B cell (primary cell): Measurements from ENCODE around the gene OIT3. TPM values are rescaled to one million over a fixed set of nuclear protein-coding genes. Genes with fewer than 3 reads are reported as not detected.

Experiments
- ATAC-seq: fragments of 200-7000 bp; cut with Tn5 transposase; one replicate; pipeline ENCODE4 v1.10.0; 2021; ENCODE audit warnings: low read depth, mild to moderate bottlenecking, moderate number of reproducible peaks, moderate library complexity
- CTCF ChIA-PET: fragments of 350-600 bp; sonication (Branson Sonifier 250); formaldehyde crosslinking; loops from one replicate; lab custom pipeline; 2021; ENCODE audit warnings: antibody characterized with exemption, inconsistent platforms; lab: Charles Lee
- POLR2A ChIA-PET: fragments of 350-600 bp; sonication (Branson Sonifier 250); formaldehyde crosslinking; loops from one replicate; lab custom pipeline; 2021; ENCODE audit warnings: antibody characterized with exemption; lab: Charles Lee
- DNase-seq: peaks from one replicate; pipeline ENCODE4 v3.0.0; 2013
- H2AFZ ChIP-seq: 2 replicates; pipeline ENCODE4 v1.6.1; 2012; ENCODE audit warnings: mild to moderate bottlenecking, low read depth, low read length; ENCODE audit not compliant: insufficient read depth, poor library complexity, severe bottlenecking
- H3K27ac ChIP-seq, 2 donors: 1 replicate in 1 of 2; 2 replicates in 1 of 2; pipeline ENCODE4 v1.5.1; 2012 to 2013; ENCODE audit warnings: low read length in 2 of 2, mild to moderate bottlenecking in 2 of 2, moderate library complexity in 1 of 2
- H3K27me3 ChIP-seq, 4 experiments: fragments of 200-600 bp in 1 of 4; sonication (generic) in 1 of 4; replicated peaks in 1 of 4; 1 replicate in 2 of 4; 2 replicates in 2 of 4; pipeline versions ENCODE4 v1.6.1 to v1.7.0; 2013 to 2016; ENCODE audit warnings: low read length in 3 of 4, mild to moderate bottlenecking in 2 of 4, mixed read lengths in 1 of 4, moderate library complexity in 1 of 4; ENCODE audit not compliant: insufficient read depth in 4 of 4, control insufficient read depth in 3 of 4; ENCODE audit errors: control extremely low read depth in 1 of 4
- H3K36me3 ChIP-seq, 2 experiments: replicated peaks in 1 of 2; 1 replicate in 1 of 2; 2 replicates in 1 of 2; pipeline versions ENCODE4 v1.6.1 to v1.7.1; 2013; ENCODE audit warnings: low read length in 1 of 2; ENCODE audit not compliant: insufficient read depth in 2 of 2, control insufficient read depth in 1 of 2; ENCODE audit errors: control extremely low read depth in 1 of 2, extremely low read depth in 1 of 2
- H3K4me1 ChIP-seq, 2 donors: fragments of 200-600 bp in 1 of 2; sonication (generic) in 1 of 2; 1 replicate in 1 of 2; 2 replicates in 1 of 2; pipeline versions ENCODE4 v1.5.1 to v1.6.1; 2013 to 2017; ENCODE audit warnings: low read length in 2 of 2; ENCODE audit not compliant: control insufficient read depth in 2 of 2, insufficient read depth in 2 of 2
- H3K4me2 ChIP-seq: replicated peaks from 2 replicates; pipeline ENCODE3; 2012; ENCODE audit warnings: mild to moderate bottlenecking, low read depth, low read length; ENCODE audit not compliant: poor library complexity, severe bottlenecking
- H3K4me3 ChIP-seq, 5 experiments: fragments of 200-600 bp in 1 of 5; sonication (generic) in 1 of 5; 1 replicate in 3 of 5; 2 replicates in 2 of 5; pipeline versions ENCODE4 v1.5.1 to v1.7.0; 2011 to 2016; ENCODE audit warnings: low read length in 4 of 5, mild to moderate bottlenecking in 4 of 5, low read depth in 2 of 5, control low read depth in 1 of 5, moderate library complexity in 1 of 5; ENCODE audit not compliant: insufficient read depth in 1 of 5; ENCODE audit errors: control extremely low read depth in 1 of 5, extremely low read depth in 1 of 5
- H3K79me2 ChIP-seq: fragments of 200-600 bp; sonication (generic); one replicate; pipeline ENCODE4 v1.6.0; 2016; ENCODE audit warnings: low read length; ENCODE audit not compliant: control insufficient read depth, insufficient read depth
- H3K9ac ChIP-seq: fragments of 200-600 bp; sonication (generic); 2 replicates; pipeline ENCODE4 v1.6.1; 2017; ENCODE audit warnings: mild to moderate bottlenecking, low read length, moderate library complexity
- H3K9me3 ChIP-seq, 3 donors: one replicate each; pipeline versions ENCODE4 v1.6.1 to v1.7.1; 2013; ENCODE audit warnings: low read length in 2 of 3; ENCODE audit not compliant: control insufficient read depth in 2 of 3, insufficient read depth in 1 of 3; ENCODE audit errors: control extremely low read depth in 1 of 3
- H4K20me1 ChIP-seq: 2 replicates; pipeline ENCODE4 v1.6.0; 2012; ENCODE audit warnings: mild to moderate bottlenecking, low read length; ENCODE audit not compliant: insufficient read depth, control insufficient read depth, poor library complexity, severe bottlenecking
- H3K27ac Mint-ChIP-seq: one replicate; pipeline ENCODE4 v1.8.0; 2021; ENCODE audit warnings: mixed read lengths
- H3K27me3 Mint-ChIP-seq: one replicate; pipeline ENCODE4 v1.8.0; 2021; ENCODE audit warnings: mixed read lengths
- H3K4me1 Mint-ChIP-seq: one replicate; pipeline ENCODE4 v1.8.0; 2021; ENCODE audit warnings: mixed read lengths
- H3K4me3 Mint-ChIP-seq: one replicate; pipeline ENCODE4 v1.8.0; 2021; ENCODE audit warnings: mixed read lengths
- H3K9me3 Mint-ChIP-seq: one replicate; pipeline ENCODE4 v1.8.0; 2022; ENCODE audit warnings: mixed read lengths; ENCODE audit not compliant: insufficient read depth
- CTCF ChIP-seq: fragments of 200-600 bp; IDR thresholded peaks from one replicate; pipeline ENCODE4 v1.8.0; 2022; ENCODE audit warnings: antibody characterized with exemption, mild to moderate bottlenecking
- EZH2 ChIP-seq: IDR thresholded peaks from 2 replicates; pipeline ENCODE4 v1.6.1; 2012; ENCODE audit warnings: borderline replicate concordance, low read depth, mild to moderate bottlenecking, moderate library complexity, low read length; ENCODE audit not compliant: insufficient read depth, poor library complexity, severe bottlenecking
- WGBS: methylation state at CpG from one replicate; pipeline ENCODE4 v1.1.5; 2013; ENCODE audit warnings: missing lambda C conversion rate; ENCODE audit not compliant: insufficient coverage; 5-methylcytosine and 5-hydroxymethylcytosine counted together
- intact Hi-C: fragments of 100-400 bp; cut with micrococcal nuclease; formaldehyde crosslinking; loops from one replicate; pipeline ENCODE4 v1.10.0; 2022
- polyA plus RNA-seq: library from polyadenylated mRNA; depleted of rRNA; stranded (reverse); fragments of >200 nt; gene quantifications from 2 replicates; pipeline ENCODE4 v1.2.3, GENCODE V29; 2012
- total RNA-seq, 2 donors: library from RNA; stranded (reverse); fragments of 120-200 nt in 1 of 2; gene quantifications; 1 replicate in 1 of 2; 2 replicates in 1 of 2; pipeline versions ENCODE4 v1.2.3 to v1.2.4, GENCODE V29; 2013 to 2022

OIT3 gene
- total and polyA plus RNA-seq, 2 donors (not counting 1 experiment from before 2014, with no cell fraction given) = 0.04 TPM; not detected in 1

GRCh38 chr10:72889391-72889831 is 4.1 kb upstream of the OIT3 start:
- peaks cover 6 to 8% of the 10 kb centered on the region in 2 donors for H3K4me1 ChIP-seq
- TF ChIP-seq EZH2 (no peak), CTCF (no peak)
- H3K4me3 Mint-ChIP-seq = no peak overlapping the region
- H3K27me3 ChIP-seq = no peaks in the 10 kb centered on the region
- H4K20me1 ChIP-seq = no peaks in the 10 kb centered on the region
- no peak overlapping the region for H3K4me2 ChIP-seq
- H3K27ac Mint-ChIP-seq = no peak overlapping the region
- H3K36me3 ChIP-seq = peaks cover 0 to 2% of the 10 kb centered on the region in 2 experiments
- WGBS = 100% methylated on average over 2 of the region's 6 CpGs
- no peaks in the 10 kb centered on the region for H3K9me3 Mint-ChIP-seq
- ATAC-seq (no peak), DNase-seq (no peak)
- H3K27me3 Mint-ChIP-seq = peaks cover 4% of the 10 kb centered on the region
- no peak overlapping the region for H2AFZ ChIP-seq
- intact Hi-C loops = no loop called here
- ChIA-PET CTCF (interaction anchor here (0.7 kb wide), 1 partner anchor 322 kb away, joined by 3 read pairs; no protein-coding TSS in a partner anchor), POLR2A (no interaction called here)
- H3K4me3 ChIP-seq = no peak overlapping the region
- peaks cover 7% of the 10 kb centered on the region for H3K4me1 Mint-ChIP-seq
- no peak overlapping the region for H3K27ac ChIP-seq
- H3K79me2 ChIP-seq = no peaks in the 10 kb centered on the region
- H3K9ac ChIP-seq = no peak overlapping the region
- no peaks in the 10 kb centered on the region for H3K9me3 ChIP-seq

DNA sequence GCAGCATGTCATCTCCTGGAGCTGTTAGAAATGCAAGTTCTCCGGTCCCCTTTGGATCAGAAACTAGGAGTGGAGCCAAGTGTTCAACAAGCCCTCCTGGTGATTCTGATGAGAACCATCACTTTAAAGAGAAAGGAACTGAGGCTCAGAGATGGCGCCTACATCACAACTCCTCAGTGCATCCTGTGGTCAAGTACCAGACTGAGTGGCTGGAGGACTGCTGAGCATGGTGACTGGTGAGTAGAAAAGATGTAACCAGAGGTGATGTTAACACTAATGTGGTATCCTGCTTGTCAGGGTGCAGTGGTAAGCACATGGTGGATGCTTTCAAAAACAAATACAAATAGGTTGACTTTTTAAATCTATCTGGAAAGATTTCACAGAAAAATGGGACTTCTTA is 3.5 kb upstream of the OIT3 start:
- no peak for TF ChIP-seq EZH2
- TF ChIP-seq CTCF = no peak
- Histone ChIP-seq H3K27ac (no peak overlapping the region), H2AFZ (no peak overlapping the region), H4K20me1 (no peaks in the 10 kb centered on the region), H3K4me3 (no peak overlapping the region), H3K4me2 (no peak overlapping the region), H3K79me2 (no peaks in the 10 kb centered on the region), H3K9me3 (no peaks in the 10 kb centered on the region), H3K4me1 (peaks cover 6 to 8% of the 10 kb centered on the region in 2 donors), H3K27me3 (no peaks in the 10 kb centered on the region), H3K9ac (no peak overlapping the region), H3K36me3 (no peaks in the 10 kb centered on the region)
- ATAC-seq = no peak
- no peak overlapping the region for H3K27ac Mint-ChIP-seq
- intact Hi-C loops = no loop called here
- no peaks in the 10 kb centered on the region for H3K9me3 Mint-ChIP-seq
- peaks cover 6% of the 10 kb centered on the region for H3K27me3 Mint-ChIP-seq
- WGBS = 100% methylated on average over 1 of the region's 2 CpGs
- no peak overlapping the region for H3K4me3 Mint-ChIP-seq
- DNase-seq = no peak
- H3K4me1 Mint-ChIP-seq = peaks cover 7% of the 10 kb centered on the region
- CTCF ChIA-PET = no interaction called here
- POLR2A ChIA-PET = no interaction called here
